Astrocyte of the cerebellum (primary cell): ENCODE results near the gene XPO4.

Experiments used
- DNase-seq: peaks from one replicate; pipeline ENCODE4 v3.0.0-alpha.2; 2011; ENCODE audit warnings: low read depth
- H3K4me3 ChIP-seq: 2 replicates; pipeline ENCODE4 v1.5.1; 2011; ENCODE audit warnings: mild to moderate bottlenecking, low read depth, low read length, moderate library complexity
- in situ Hi-C: cut with HindIII; loops from 2 replicates; pipeline ENCODE4 v1.10.0; 2017; ENCODE audit warnings: low sequenced_read_pairs
- TF ChIP-seq, protein P1 (sequence below): IDR thresholded peaks from 2 replicates; pipeline ENCODE4 v1.5.1; 2012; ENCODE audit warnings: low read length, low read depth, moderate library complexity, mild to moderate bottlenecking; ENCODE audit errors: missing control alignments

XPO4 gene

DNA sequence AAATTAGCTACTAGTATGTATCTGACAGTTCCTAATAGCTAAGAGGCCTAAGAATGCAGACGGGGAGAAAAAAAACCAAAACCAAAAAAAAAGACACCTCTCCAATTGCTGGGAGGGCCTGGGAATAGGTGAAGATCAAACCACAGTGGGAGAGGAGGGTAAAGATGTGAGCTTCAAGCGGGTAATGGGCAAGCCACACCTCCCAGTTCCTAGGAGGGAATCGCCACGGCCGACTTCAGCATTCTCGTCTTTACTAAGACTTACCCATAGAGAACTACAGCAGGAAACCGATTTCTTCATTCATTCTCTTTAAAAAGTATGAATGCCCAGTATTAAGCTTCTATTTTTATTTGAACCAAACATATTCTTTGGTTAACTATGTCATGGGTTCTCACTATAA is 123.1 kb downstream of the XPO4 start:
- TF ChIP-seq, protein P1, sequence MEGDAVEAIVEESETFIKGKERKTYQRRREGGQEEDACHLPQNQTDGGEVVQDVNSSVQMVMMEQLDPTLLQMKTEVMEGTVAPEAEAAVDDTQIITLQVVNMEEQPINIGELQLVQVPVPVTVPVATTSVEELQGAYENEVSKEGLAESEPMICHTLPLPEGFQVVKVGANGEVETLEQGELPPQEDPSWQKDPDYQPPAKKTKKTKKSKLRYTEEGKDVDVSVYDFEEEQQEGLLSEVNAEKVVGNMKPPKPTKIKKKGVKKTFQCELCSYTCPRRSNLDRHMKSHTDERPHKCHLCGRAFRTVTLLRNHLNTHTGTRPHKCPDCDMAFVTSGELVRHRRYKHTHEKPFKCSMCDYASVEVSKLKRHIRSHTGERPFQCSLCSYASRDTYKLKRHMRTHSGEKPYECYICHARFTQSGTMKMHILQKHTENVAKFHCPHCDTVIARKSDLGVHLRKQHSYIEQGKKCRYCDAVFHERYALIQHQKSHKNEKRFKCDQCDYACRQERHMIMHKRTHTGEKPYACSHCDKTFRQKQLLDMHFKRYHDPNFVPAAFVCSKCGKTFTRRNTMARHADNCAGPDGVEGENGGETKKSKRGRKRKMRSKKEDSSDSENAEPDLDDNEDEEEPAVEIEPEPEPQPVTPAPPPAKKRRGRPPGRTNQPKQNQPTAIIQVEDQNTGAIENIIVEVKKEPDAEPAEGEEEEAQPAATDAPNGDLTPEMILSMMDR, result no peak
- no peak for DNase-seq
- no peak overlapping the region for H3K4me3 ChIP-seq
- in situ Hi-C loops, result no loop called here

DNA sequence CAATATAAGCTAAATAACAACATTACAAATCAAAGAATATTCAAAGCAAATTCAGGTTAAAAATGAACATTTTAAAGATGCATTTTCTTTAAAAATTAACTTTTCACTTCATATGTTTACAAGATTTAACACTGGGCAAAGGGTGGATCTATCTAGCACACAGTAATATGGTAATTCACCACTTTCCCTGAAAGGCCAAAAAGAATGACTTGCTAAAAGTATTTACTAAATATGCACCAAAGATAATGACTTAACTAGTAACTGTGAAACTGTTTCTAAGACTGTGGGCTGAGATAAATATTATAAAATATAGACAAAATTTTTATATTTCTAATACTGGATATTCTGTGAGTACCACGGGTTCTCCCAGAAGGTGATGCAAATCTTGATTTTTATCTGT is 124.2 kb downstream of the XPO4 start:
- TF ChIP-seq, protein P1, result no peak
- no peak overlapping the region for H3K4me3 ChIP-seq
- DNase-seq, result no peak
- in situ Hi-C loops, result no loop called here

DNA sequence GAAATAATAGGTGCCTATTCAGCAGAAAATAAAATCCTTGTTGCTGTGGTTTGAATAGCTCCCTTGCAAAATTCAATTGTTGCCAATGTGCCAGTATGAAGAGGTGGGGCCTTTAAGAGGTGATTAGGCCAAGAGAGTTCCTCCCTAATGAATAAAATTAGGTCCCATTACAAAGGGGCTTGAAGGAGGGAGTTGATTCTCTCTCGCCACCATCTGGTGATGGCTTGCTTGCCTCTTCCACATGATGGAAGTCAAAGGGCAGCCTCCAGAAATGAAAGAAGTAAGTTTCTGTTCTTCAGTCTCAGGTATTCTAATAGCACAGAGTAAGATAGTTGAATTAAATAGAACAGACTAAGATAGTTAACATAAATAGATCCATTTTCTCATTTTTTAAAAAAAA is 125.8 kb downstream of the XPO4 start:
- TF ChIP-seq, protein P1, result no peak
- in situ Hi-C loops, result no loop called here
- H3K4me3 ChIP-seq, result no peak overlapping the region
- DNase-seq, result no peak

DNA sequence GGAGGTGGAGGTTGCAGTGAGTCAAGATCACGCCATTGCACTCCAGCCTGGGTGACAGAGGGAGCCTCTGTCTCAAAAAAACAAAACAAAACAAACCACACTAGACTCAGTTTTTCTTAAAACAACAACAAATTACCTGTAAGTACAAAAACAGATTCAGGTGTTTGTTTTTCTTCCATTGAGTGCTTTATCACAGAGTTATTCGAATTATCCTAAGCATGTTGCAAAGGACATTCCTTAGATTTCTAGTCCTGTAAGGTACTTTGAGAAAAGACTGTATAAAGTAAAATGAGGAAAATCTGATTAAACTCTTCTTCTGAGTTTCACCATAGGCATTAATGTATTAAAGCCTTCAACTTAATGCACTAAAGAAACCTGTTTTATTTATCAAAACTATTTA is 126.6 kb downstream of the XPO4 start:
- in situ Hi-C loops, result no loop called here
- TF ChIP-seq, protein P1, result no peak

DNA sequence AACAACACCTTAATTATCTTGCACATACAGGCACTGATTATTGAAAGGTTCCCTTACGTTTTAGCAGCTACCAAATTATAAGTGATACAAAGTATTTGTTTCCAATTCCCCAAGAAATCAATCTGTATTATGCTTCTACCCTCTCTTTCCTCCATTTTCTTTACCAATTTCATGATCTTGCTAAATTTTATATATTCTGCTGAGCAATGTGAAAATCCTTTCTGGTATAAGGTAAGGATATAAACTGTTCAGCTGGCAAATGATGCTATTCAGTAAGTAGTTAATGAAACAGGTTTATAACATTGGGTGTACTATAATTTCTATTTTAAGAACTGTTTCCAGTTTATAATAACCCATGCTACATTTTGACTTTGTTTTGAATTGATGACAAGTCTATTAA is 127.8 kb downstream of the XPO4 start:
- TF ChIP-seq, protein P1, result no peak
- H3K4me3 ChIP-seq, result no peak overlapping the region
- in situ Hi-C loops, result no loop called here
- DNase-seq, result no peak

More for the DNA sequence above, 126.6 kb downstream of the XPO4 start:
- DNase-seq, result no peak
- no peak overlapping the region for H3K4me3 ChIP-seq

DNA sequence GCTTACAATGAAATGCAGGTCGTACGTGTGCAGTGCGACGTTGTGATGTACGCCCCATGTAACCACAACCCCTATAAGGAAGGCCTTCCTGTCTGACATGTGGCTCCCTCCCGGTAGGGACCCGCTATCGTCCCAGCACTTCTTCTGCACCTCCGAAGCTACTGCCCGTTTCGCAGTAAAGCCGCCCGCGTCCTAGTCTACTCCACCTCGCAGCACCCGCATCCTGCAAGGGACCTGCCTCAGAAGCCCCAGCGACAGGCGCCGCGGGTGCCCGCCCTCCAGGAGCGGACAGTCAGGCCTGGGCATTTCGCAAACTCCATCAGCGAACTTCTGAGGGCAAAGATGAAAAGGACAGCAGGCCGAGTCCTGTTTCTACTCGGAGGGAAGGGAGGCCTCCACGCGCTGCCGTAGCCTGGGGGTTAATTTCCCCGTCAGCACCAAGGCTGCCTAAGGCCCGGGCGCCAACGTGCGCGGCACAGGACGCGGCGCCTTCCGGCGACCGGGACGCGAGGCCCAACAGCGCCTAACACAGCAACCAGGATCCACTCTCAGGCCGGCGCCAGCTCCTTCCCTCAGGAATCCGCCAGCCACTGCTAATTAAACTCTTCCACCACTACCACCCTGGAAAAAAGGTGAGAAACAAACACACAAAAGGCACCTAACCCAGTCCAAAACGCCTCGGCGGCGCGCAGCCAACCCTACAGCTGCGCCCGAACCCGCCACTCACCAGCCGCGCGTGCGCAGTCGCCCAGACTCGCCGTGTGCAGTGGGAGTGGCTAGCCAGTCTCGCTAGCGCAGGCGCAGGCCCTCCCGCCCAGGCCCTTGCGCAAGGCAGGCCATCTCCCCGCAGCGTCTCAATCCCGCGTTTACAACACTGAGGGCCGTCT is 129.1 kb downstream of the XPO4 start, which contains the start of gene EEF1AKMT1:
Gene EEF1AKMT1, minus strand, starts transcription at position 768 of the 887 bp plus-strand sequence. CDS start 16,363 bp downstream, outside the sequence.
- H3K4me3 ChIP-seq, result peak within 1 kb of the TSS; percentile 54
- peak; percentile 76 for DNase-seq
- in situ Hi-C loops, result no loop called here
- TF ChIP-seq, protein P1, result no peak
